Measurements from ENCODE around the gene FSTL5.

- TF ChIP-seq CTCF (IDR thresholded peaks at IDR 0.05; ENCODE audit: low read depth, low read length, missing input control), result no peak
- TF ChIP-seq JUND (IDR thresholded peaks at IDR 0.05), result no peak
- TF ChIP-seq RAD21 (IDR thresholded peaks at IDR 0.05), result no peak
- TF ChIP-seq YY1 (IDR thresholded peaks at IDR 0.05), result no peak
- TF ChIP-seq, protein P1, sequence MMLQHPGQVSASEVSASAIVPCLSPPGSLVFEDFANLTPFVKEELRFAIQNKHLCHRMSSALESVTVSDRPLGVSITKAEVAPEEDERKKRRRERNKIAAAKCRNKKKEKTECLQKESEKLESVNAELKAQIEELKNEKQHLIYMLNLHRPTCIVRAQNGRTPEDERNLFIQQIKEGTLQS (IDR thresholded peaks at IDR 0.05), result no peak
- TF ChIP-seq HNF4A (conservative IDR thresholded peaks at IDR 0.05), result no peak
- TF ChIP-seq, protein P2, sequence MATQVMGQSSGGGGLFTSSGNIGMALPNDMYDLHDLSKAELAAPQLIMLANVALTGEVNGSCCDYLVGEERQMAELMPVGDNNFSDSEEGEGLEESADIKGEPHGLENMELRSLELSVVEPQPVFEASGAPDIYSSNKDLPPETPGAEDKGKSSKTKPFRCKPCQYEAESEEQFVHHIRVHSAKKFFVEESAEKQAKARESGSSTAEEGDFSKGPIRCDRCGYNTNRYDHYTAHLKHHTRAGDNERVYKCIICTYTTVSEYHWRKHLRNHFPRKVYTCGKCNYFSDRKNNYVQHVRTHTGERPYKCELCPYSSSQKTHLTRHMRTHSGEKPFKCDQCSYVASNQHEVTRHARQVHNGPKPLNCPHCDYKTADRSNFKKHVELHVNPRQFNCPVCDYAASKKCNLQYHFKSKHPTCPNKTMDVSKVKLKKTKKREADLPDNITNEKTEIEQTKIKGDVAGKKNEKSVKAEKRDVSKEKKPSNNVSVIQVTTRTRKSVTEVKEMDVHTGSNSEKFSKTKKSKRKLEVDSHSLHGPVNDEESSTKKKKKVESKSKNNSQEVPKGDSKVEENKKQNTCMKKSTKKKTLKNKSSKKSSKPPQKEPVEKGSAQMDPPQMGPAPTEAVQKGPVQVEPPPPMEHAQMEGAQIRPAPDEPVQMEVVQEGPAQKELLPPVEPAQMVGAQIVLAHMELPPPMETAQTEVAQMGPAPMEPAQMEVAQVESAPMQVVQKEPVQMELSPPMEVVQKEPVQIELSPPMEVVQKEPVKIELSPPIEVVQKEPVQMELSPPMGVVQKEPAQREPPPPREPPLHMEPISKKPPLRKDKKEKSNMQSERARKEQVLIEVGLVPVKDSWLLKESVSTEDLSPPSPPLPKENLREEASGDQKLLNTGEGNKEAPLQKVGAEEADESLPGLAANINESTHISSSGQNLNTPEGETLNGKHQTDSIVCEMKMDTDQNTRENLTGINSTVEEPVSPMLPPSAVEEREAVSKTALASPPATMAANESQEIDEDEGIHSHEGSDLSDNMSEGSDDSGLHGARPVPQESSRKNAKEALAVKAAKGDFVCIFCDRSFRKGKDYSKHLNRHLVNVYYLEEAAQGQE (IDR thresholded peaks at IDR 0.05), result no peak
- no peak for TF ChIP-seq TAF1 (conservative IDR thresholded peaks at IDR 0.05)
- no peak for TF ChIP-seq RXRA (IDR thresholded peaks at IDR 0.05)
- TF ChIP-seq GABPA (IDR thresholded peaks at IDR 0.05 in 1 of 2, conservative IDR thresholded peaks at IDR 0.05 in 1 of 2), result no peak
- no peak for TF ChIP-seq EGR1 (IDR thresholded peaks at IDR 0.05; ENCODE audit: low read depth in 2 of 2)
- TF ChIP-seq, protein P3, sequence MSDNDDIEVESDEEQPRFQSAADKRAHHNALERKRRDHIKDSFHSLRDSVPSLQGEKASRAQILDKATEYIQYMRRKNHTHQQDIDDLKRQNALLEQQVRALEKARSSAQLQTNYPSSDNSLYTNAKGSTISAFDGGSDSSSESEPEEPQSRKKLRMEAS (IDR thresholded peaks at IDR 0.05), result no peak
These were observed 232.7 kb downstream of the FSTL5 start for GRCh38 chr4:161931089-161931488.
